ENCODE data around the gene NOS1. TPM values are rescaled to one million over a fixed set of nuclear protein-coding genes. Genes with fewer than 3 reads are reported as not detected.

Gene NOS1
- total RNA-seq, 1 donor = not detected

DNA sequence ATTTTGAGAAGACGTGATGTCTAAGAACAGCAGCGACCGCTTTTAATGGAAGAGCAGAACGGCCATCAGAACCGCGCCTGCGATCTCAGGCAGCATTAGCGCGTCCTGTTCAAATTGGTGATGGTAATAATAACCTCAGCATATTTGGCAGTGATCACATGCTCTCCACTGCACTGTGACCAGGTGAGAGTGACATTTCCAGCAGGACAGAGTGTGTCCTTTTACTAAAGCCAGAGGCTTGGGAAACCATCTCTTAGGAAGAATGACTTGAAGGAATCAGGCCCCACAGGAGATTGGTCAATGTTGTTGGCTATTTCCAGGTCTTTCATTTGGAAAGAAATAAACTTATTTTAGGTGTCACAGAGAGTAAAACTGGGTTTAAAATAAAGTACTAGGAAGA, 119.7 kb downstream of the NOS1 start:
- H3K4me3 ChIP-seq (ENCODE audit: low read depth, low read length) = no peak overlapping the region
- no peak for DNase-seq (ENCODE audit: low read depth)
- TF ChIP-seq, protein P1, sequence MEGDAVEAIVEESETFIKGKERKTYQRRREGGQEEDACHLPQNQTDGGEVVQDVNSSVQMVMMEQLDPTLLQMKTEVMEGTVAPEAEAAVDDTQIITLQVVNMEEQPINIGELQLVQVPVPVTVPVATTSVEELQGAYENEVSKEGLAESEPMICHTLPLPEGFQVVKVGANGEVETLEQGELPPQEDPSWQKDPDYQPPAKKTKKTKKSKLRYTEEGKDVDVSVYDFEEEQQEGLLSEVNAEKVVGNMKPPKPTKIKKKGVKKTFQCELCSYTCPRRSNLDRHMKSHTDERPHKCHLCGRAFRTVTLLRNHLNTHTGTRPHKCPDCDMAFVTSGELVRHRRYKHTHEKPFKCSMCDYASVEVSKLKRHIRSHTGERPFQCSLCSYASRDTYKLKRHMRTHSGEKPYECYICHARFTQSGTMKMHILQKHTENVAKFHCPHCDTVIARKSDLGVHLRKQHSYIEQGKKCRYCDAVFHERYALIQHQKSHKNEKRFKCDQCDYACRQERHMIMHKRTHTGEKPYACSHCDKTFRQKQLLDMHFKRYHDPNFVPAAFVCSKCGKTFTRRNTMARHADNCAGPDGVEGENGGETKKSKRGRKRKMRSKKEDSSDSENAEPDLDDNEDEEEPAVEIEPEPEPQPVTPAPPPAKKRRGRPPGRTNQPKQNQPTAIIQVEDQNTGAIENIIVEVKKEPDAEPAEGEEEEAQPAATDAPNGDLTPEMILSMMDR (IDR thresholded peaks at IDR 0.05; ENCODE audit: insufficient read depth, low read depth, low read length) = no peak

DNA sequence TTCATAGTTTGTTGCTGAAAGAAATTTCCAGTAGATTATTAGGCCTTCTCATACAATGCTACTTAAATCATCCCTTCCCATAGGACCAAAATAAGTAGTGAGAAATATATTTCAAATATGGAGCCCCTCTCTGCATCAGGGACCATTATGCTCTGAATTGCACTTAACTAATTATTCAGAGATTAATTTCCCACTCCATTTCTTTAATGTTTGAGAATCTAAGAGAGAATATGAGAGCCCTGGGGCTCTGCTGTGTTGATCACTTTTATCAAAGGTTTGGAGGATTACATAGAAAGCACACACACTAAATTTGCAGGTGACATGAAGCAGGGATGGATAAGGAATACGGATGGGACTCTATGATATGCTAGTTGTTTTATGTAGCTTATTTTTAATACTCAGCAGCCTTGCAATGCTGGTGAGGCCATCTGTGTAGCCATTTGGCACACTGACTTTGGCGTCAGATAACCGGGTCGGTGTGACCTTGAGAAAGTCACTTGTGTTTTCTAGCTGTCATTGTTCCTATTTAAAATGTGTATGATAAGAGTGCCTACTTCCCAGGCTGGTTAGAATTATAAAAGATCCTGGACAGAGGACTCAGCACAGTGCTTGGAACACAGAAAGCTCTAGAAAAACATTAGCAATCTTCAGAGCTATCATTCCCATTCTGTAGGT, 121.2 kb downstream of the NOS1 start:
- no peak overlapping the region for H3K4me3 ChIP-seq (ENCODE audit: low read depth, low read length)
- no peak for DNase-seq (ENCODE audit: low read depth)
- TF ChIP-seq, protein P1 (IDR thresholded peaks at IDR 0.05; ENCODE audit: insufficient read depth, low read depth, low read length) = no peak

- H3K4me3 ChIP-seq (ENCODE audit: low read depth, low read length) = no peak overlapping the region
- TF ChIP-seq, protein P1 (IDR thresholded peaks at IDR 0.05; ENCODE audit: insufficient read depth, low read depth, low read length) = peak; percentile 65
- DNase-seq (ENCODE audit: low read depth) = peak; percentile 53
These were observed 124.9 kb downstream of the NOS1 start for GRCh38 chr12:117236456-117237001.

DNA sequence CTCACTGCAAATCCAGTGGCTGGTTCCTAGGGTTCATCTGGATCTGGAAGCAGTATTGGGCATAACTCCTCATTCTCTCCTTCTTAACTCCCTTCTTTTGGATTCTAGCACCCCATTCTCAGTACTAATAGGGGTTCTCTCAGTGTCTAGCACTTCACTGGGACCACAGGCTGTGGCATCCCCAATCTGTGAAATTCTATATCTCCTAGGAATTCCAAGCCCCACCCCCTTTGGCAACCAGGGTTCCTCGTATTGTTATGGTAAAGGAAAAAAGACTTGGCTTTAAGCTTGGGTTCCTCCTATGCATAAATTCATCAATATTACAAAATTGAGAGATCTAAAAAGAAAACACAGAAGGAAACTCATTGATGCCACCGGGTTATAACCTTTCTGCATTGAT, 126.2 kb downstream of the NOS1 start:
- TF ChIP-seq, protein P1 (IDR thresholded peaks at IDR 0.05; ENCODE audit: insufficient read depth, low read depth, low read length) = no peak
- no peak for DNase-seq (ENCODE audit: low read depth)
- no peak overlapping the region for H3K4me3 ChIP-seq (ENCODE audit: low read depth, low read length)

GRCh38 chr12:117234441-117234840, 127.0 kb downstream of the NOS1 start:
- TF ChIP-seq, protein P1 (IDR thresholded peaks at IDR 0.05; ENCODE audit: insufficient read depth, low read depth, low read length) = no peak
- DNase-seq (ENCODE audit: low read depth) = no peak
- no peak overlapping the region for H3K4me3 ChIP-seq (ENCODE audit: low read depth, low read length)

DNA sequence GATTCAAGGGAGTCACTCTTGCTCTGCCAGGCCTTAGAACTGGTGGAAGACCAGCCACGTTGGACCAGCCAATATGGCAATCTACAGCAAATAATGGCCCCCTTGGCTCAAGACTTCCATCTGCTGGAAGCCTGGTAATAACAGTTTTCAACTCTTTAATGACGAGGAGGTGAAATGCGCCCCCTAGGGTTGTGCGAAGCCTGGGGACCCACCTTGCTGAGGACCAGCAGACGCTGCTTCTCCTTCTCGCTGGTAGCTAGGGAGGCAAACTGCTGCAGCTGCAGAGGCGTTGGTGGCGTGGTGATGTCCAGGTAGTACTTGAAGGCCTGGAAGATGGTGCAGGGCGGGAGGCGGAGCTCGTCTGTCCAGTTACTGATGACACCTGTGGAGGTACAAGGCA, 129.7 kb downstream of the NOS1 start:
- TF ChIP-seq, protein P1 (IDR thresholded peaks at IDR 0.05; ENCODE audit: insufficient read depth, low read depth, low read length) = no peak
- no peak for DNase-seq (ENCODE audit: low read depth)
- no peak overlapping the region for H3K4me3 ChIP-seq (ENCODE audit: low read depth, low read length)

DNA sequence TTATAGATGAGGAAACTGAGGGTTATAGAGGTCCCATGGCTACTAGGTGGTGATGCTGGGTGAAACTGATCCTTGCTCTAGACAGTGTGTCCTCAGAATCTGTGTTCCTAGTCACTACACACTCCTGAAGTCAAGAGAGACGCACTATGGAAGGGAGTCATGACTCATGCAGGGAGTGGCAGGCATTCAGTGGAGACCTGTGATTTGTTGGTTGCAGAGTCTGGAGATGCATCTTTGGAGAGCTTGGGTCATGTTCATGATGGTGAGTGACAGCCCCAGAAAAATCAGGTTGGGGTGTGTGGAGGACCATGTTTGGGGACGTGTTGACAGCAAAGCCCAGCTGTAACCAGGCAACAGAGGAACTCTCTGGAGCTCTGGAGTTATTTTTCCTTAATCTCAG, 133.2 kb downstream of the NOS1 start:
- TF ChIP-seq, protein P1 (IDR thresholded peaks at IDR 0.05; ENCODE audit: insufficient read depth, low read depth, low read length) = no peak
- DNase-seq (ENCODE audit: low read depth) = no peak
- no peak overlapping the region for H3K4me3 ChIP-seq (ENCODE audit: low read depth, low read length)
